HEK293T (cell line): Measurements from ENCODE around the gene ADCY3.

Experiments used
- BHLHE40 ChIP-seq: fragments of 450-650 bp; IDR thresholded peaks from 2 replicates; pipeline ENCODE4 v1.6.1; 2016; ENCODE audit warnings: mild to moderate bottlenecking, moderate library complexity, borderline replicate concordance
- FOXK2 ChIP-seq: fragments of 450-650 bp; IDR thresholded peaks from 2 replicates; pipeline ENCODE4 v1.6.1; 2016; ENCODE audit warnings: mild to moderate bottlenecking

- TF ChIP-seq BHLHE40 (no peak), FOXK2 (no peak)
Measured at GRCh38 chr2:24918326-24919036, 1.6 kb downstream of the ADCY3 start.
